Measurements from ENCODE around the gene AR. TPM values are rescaled to one million over a fixed set of nuclear protein-coding genes. Genes with fewer than 3 reads are reported as not detected.

AR gene
- total RNA-seq, 4 donors from 2014 or later: 2.7 to 6.3 (median 4.3) TPM

GRCh38 chrX:67545893-67546495 lies 2.2 kb downstream of the AR start:
- intact Hi-C loops (cut with DNase I): no loop called here
- Histone ChIP-seq H3K9me3 (no peaks in the 10 kb centered on the region), H3K4me3 (peak overlapping the region; percentile 51 to 62 (median 56)), H3K36me3 (no peaks in the 10 kb centered on the region), H3K27me3 (peaks cover 0 to 16% (median 0%) of the 10 kb centered on the region in 4 donors), H3K27ac (replicated peaks in 1 of 4) (peak overlapping the region in 2 of 4 donors; percentile 30 to 49), H3K4me1 (peaks cover 0 to 28% (median 23%) of the 10 kb centered on the region in 4 donors)
- DNase-seq (ENCODE audit: extremely low spot score): no peak
- TF ChIP-seq EP300 (IDR thresholded peaks at IDR 0.05) (no peak), POLR2A (IDR thresholded peaks at IDR 0.05; ENCODE audit: low read depth) (no peak), POLR2AphosphoS5 (IDR thresholded peaks at IDR 0.05) (no peak), CTCF (IDR thresholded peaks at IDR 0.05) (no peak)
- WGBS: 53% methylated on average over 19 of the region's 41 CpGs

DNA sequence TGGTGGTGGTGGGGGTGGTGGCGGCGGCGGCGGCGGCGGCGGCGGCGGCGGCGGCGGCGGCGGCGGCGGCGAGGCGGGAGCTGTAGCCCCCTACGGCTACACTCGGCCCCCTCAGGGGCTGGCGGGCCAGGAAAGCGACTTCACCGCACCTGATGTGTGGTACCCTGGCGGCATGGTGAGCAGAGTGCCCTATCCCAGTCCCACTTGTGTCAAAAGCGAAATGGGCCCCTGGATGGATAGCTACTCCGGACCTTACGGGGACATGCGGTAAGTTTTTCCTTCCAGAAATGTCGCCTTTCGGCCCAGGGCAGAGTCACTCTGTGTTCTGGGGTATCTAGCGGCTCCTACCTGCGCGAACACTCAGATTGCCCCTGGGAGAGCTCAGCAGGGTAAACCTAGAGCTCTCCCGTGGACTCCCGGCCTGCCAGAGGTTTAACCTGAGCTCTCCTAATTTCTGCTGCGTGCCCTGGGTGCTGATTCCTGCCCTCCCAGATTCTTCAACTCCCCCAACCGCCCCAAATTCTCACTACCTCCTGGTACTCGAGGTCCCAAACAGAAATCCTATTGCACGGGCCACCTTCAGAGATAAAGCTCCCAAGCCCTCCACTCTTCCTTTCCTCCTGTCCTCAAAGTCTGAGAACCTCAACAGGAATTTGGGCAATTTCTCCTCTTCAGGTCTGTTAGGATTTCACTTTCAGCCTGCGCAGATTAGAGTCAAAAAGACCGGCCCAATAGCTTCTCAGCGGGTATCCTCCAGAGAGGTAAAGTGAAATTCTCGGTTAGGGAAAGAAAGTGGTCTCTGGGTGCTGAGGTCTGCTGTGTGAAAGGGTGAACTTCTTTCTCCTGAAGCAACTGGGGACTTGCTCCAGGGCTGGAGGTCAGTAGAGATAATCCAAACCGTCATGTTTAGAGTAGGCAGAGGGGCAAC lies 2.9 kb downstream of the AR start:
- Histone ChIP-seq H3K27ac (replicated peaks in 1 of 4) (peak overlapping the region in 1 of 4 donors; percentile 36), H3K4me1 (peaks cover 0 to 28% (median 23%) of the 10 kb centered on the region in 4 donors), H3K9me3 (no peaks in the 10 kb centered on the region), H3K27me3 (peaks cover 0 to 16% (median 0%) of the 10 kb centered on the region in 4 donors), H3K4me3 (peak overlapping the region; percentile 51 to 62 (median 56)), H3K36me3 (no peaks in the 10 kb centered on the region)
- no peak for DNase-seq (ENCODE audit: extremely low spot score)
- 42% methylated on average over 13 of the region's 44 CpGs for WGBS
- intact Hi-C loops (cut with DNase I): no loop called here
- no peak for TF ChIP-seq POLR2AphosphoS5 (IDR thresholded peaks at IDR 0.05)
- no peak for TF ChIP-seq EP300 (IDR thresholded peaks at IDR 0.05)
- TF ChIP-seq CTCF (IDR thresholded peaks at IDR 0.05): no peak
- no peak for TF ChIP-seq POLR2A (IDR thresholded peaks at IDR 0.05; ENCODE audit: low read depth)

DNA sequence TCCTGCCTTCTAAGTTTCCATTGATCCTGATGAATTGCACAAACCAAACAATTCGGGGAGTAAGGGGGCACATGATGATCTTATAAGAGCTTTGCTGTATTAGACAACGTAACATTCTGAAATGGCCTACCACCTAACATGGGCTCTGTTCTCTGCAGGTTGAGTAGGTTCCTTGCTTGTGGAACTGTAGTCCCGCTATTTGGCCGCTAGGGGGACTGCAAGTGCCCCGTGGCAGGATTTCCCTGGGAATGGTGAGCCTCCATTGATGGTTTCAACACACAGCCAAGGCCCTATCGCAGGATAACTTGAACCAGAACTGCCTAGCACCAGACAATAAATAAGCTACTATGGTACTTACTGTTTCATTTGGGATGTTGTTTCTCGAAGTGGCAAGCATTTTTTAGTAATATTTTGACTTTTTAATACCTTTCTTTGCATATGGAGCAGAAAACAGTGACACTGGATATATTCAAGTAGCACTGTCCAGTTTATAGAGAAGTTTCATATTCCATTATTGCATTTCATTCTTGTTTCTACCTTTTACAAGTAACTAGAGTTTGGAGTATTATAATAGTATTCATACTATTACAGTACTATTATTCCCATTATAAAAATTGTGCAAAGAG lies 11.9 kb downstream of the AR start:
- H3K4me3 ChIP-seq: no peak overlapping the region
- 25% methylated on average over 7 of the region's 7 CpGs for WGBS
- no peaks in the 10 kb centered on the region for H3K36me3 ChIP-seq
- peaks cover 0 to 5% (median 0%) of the 10 kb centered on the region in 4 donors for H3K27me3 ChIP-seq
- no peaks in the 10 kb centered on the region for H3K9me3 ChIP-seq
- intact Hi-C loops (cut with DNase I): no loop called here
- H3K27ac ChIP-seq (replicated peaks in 1 of 4): no peak overlapping the region
- H3K4me1 ChIP-seq: no peaks in the 10 kb centered on the region
- TF ChIP-seq CTCF (IDR thresholded peaks at IDR 0.05): peak; percentile 41 to 56 (median 44)
- no peak for TF ChIP-seq POLR2A (IDR thresholded peaks at IDR 0.05; ENCODE audit: low read depth)
- no peak for DNase-seq (ENCODE audit: extremely low spot score)

DNA sequence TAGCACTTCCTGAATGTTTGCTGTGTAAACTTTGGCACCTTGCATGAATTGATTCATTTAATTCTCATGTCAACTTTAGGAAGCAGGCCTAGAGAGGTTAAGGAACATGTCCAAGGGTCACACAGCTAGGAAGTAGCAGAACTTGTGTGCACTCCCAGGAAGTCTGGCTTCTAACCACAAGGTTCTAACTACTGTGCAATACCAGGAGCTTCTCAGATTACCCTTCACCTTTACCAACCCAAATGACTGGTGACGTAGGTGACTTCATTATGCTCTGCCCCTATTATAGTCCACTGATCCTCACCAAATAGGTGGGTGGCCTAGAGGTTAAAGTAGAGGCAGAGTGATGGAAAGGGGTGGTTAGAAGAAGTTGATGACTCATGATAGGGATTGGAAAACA lies 14.4 kb downstream of the AR start:
- H3K36me3 ChIP-seq: no peaks in the 10 kb centered on the region
- no peak overlapping the region for H3K4me3 ChIP-seq
- 100% methylated on average over 1 of the region's 1 CpG for WGBS
- intact Hi-C loops (cut with DNase I): no loop called here
- no peak for DNase-seq (ENCODE audit: extremely low spot score)
- H3K4me1 ChIP-seq: no peaks in the 10 kb centered on the region
- H3K27ac ChIP-seq (replicated peaks in 1 of 4): no peak overlapping the region
- peaks cover 0 to 5% (median 0%) of the 10 kb centered on the region in 4 donors for H3K27me3 ChIP-seq
- no peaks in the 10 kb centered on the region for H3K9me3 ChIP-seq
- TF ChIP-seq EP300 (IDR thresholded peaks at IDR 0.05): no peak
- TF ChIP-seq CTCF (IDR thresholded peaks at IDR 0.05): no peak
- TF ChIP-seq POLR2AphosphoS5 (IDR thresholded peaks at IDR 0.05): no peak
- no peak for TF ChIP-seq POLR2A (IDR thresholded peaks at IDR 0.05; ENCODE audit: low read depth)

All from esophagus muscularis mucosa (tissue), 4 donors.